Measurements from ENCODE around the gene IQCF5. TPM values are rescaled to one million over a fixed set of nuclear protein-coding genes. Genes with fewer than 3 reads are reported as not detected.

Gene IQCF5
- total and polyA plus RNA-seq, 7 donors = not detected

GRCh38 chr3:51894939-51895338 lies 19.5 kb upstream of the IQCF5 start:
- TF ChIP-seq CTCF (IDR thresholded peaks at IDR 0.05) = no peak
- no peak overlapping the region for H3K27ac ChIP-seq
- 88 to 91% (median 90%) methylated on average over 16 of the region's 16 CpGs for WGBS, 3 donors
- intact Hi-C loops (cut with DNase I) = no loop called here
- H3K9me3 ChIP-seq = no peaks in the 10 kb centered on the region
- DNase-seq (no peak), ATAC-seq (no peak)
- H3K4me3 ChIP-seq = no peak overlapping the region
- H3K4me1 ChIP-seq = no peaks in the 10 kb centered on the region
- no peaks in the 10 kb centered on the region for H3K36me3 ChIP-seq (ENCODE audit: insufficient read depth in 1 of 2, low read depth in 1 of 2)
- H3K27me3 ChIP-seq (ENCODE audit: insufficient read depth in 3 of 3, low read length in 2 of 3) = no peaks in the 10 kb centered on the region

DNA sequence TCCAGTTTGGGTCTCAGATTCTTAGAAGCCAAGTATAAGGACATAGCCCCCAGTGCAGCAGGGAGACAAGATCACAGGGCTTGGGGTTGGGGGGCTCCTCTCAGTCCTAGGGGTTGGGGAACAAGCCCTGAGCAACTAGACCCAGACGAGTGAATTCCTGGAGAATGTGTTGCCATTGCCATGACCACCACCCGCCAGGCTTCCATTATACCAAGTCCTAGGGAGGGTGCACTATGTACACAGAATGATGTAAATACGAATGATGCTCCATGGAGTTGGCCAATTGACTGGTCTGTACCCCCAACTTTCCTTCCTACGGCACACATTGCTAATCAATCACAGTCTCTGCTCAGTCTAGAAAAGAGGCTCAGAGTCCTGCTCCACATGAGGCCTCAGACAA lies 19.0 kb upstream of the IQCF5 start:
- intact Hi-C loops (cut with DNase I) = no loop called here
- no peaks in the 10 kb centered on the region for H3K36me3 ChIP-seq (ENCODE audit: insufficient read depth in 1 of 2, low read depth in 1 of 2)
- H3K4me1 ChIP-seq = no peaks in the 10 kb centered on the region
- no peaks in the 10 kb centered on the region for H3K27me3 ChIP-seq (ENCODE audit: insufficient read depth in 3 of 3, low read length in 2 of 3)
- 76 to 88% (median 87%) methylated on average over 4 of the region's 4 CpGs for WGBS, 3 donors
- ATAC-seq (no peak), DNase-seq (no peak)
- H3K4me3 ChIP-seq = no peak overlapping the region
- no peak overlapping the region for H3K27ac ChIP-seq
- TF ChIP-seq CTCF (IDR thresholded peaks at IDR 0.05) = no peak
- H3K9me3 ChIP-seq = no peaks in the 10 kb centered on the region

GRCh38 chr3:51891242-51892039 lies 16.0 kb upstream of the IQCF5 start:
- no peak for TF ChIP-seq CTCF (IDR thresholded peaks at IDR 0.05)
- 62 to 69% (median 64%) methylated on average over 6 to 7 of the region's 7 CpGs for whole genome bisulfite sequencing, 3 donors
- intact Hi-C loops (cut with DNase I) = no loop called here
- no peaks in the 10 kb centered on the region for H3K4me1 ChIP-seq
- H3K27ac ChIP-seq = no peak overlapping the region
- ATAC-seq (no peak), DNase-seq (no peak)
- H3K9me3 ChIP-seq = no peaks in the 10 kb centered on the region
- no peaks in the 10 kb centered on the region for H3K36me3 ChIP-seq (ENCODE audit: insufficient read depth in 1 of 2, low read depth in 1 of 2)
- H3K27me3 ChIP-seq (ENCODE audit: insufficient read depth in 3 of 3, low read length in 2 of 3) = no peaks in the 10 kb centered on the region
- H3K4me3 ChIP-seq = no peak overlapping the region

DNA sequence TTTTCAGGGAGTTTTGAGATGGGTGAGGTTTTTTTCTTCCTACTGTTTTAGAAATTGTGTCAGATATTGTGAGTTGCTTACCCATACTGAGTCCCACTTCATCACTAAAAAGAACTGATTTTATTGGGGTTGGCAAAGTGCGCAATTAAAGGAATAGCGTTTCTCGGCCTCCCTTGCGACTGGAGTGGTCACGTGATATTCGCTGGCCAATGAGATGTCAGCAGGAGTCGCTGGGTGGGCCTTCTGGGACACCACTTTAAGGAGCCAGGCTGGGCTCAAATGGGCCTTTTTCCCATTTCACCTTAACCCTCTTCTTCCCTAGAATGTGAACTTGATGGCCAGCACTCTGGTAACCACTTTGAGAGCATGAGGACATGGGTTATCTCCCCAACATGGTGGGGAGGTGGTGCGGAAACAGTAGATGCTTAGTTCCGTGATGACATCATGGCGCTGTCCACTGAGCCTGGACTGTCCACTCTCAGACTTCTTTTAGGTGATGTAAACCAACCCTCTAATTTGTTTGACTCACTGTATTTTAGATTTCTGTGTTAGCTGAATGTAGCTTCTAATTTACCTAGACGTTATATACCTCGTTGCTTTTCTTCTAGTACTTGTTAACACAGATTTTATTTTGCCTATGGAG lies 13.2 kb upstream of the IQCF5 start:
- H3K36me3 ChIP-seq (ENCODE audit: insufficient read depth in 1 of 2, low read depth in 1 of 2) = no peaks in the 10 kb centered on the region
- DNase-seq (no peak), ATAC-seq (no peak)
- 91 to 95% (median 92%) methylated on average over 12 of the region's 12 CpGs for WGBS, 3 donors
- no peaks in the 10 kb centered on the region for H3K9me3 ChIP-seq
- no peaks in the 10 kb centered on the region for H3K27me3 ChIP-seq (ENCODE audit: insufficient read depth in 3 of 3, low read length in 2 of 3)
- intact Hi-C loops (cut with DNase I) = no loop called here
- no peak overlapping the region for H3K27ac ChIP-seq
- no peak for TF ChIP-seq CTCF (IDR thresholded peaks at IDR 0.05)
- H3K4me3 ChIP-seq = no peak overlapping the region
- no peaks in the 10 kb centered on the region for H3K4me1 ChIP-seq

Measured in psoas muscle (tissue), 8 donors.